Measurements from ENCODE around the gene KCNC3.

- no peak for TF ChIP-seq POLR2A (IDR thresholded peaks at IDR 0.05)
- no peak for TF ChIP-seq CTCF (IDR thresholded peaks at IDR 0.05)
Measured at GRCh38 chr19:50324331-50324730, 4.8 kb downstream of the KCNC3 start.

Data from adrenal gland (tissue), 5 donors.